GM18870 (cell line): ENCODE data around the gene TBXT.
A peak's percentile ranks its signal among the peaks of the same experiment; 100 is the strongest.
"Not testable (repeated sequence)": the region's sequence is repeated elsewhere in the genome, so short reads cannot be mapped to it uniquely, and the experiment has no call there.

Experiments used
- ATAC-seq: cut with Tn5 transposase; IDR thresholded peaks from one replicate; pipeline ENCODE4 v1.9.1; 2021; ENCODE audit warnings: moderate library complexity; ENCODE audit not compliant: unreplicated experiment

The TBXT gene, protein sequence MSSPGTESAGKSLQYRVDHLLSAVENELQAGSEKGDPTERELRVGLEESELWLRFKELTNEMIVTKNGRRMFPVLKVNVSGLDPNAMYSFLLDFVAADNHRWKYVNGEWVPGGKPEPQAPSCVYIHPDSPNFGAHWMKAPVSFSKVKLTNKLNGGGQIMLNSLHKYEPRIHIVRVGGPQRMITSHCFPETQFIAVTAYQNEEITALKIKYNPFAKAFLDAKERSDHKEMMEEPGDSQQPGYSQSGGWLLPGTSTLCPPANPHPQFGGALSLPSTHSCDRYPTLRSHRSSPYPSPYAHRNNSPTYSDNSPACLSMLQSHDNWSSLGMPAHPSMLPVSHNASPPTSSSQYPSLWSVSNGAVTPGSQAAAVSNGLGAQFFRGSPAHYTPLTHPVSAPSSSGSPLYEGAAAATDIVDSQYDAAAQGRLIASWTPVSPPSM

GRCh38 chr6:166167801-166168615 lies at the start of gene TBXT:
Gene TBXT, minus strand, starts transcription at chr6:166167851. Its CDS starts 260 bp downstream, at chr6:166167591.
- ATAC-seq, result no peak

DNA sequence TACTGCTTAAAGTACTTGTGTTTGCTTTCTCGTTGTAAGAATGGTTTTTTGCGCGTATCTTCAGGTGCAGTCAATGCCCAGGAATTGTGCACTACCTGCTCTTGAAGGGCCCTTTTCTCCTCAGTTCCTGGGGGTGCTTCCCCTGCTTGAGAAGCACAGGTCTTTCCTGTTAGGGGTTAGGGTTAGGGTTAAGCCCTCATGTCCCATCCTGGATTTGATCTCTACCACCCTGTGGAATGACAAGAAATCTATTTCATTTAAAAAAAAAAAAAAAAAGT lies 39.6 kb upstream of the TBXT start:
- no peak for ATAC-seq

- no peak for ATAC-seq
These were observed 39.0 kb upstream of the TBXT start for GRCh38 chr6:166206510-166207283.

- ATAC-seq, result no peak
These were observed 38.4 kb upstream of the TBXT start for GRCh38 chr6:166206066-166206465.

DNA sequence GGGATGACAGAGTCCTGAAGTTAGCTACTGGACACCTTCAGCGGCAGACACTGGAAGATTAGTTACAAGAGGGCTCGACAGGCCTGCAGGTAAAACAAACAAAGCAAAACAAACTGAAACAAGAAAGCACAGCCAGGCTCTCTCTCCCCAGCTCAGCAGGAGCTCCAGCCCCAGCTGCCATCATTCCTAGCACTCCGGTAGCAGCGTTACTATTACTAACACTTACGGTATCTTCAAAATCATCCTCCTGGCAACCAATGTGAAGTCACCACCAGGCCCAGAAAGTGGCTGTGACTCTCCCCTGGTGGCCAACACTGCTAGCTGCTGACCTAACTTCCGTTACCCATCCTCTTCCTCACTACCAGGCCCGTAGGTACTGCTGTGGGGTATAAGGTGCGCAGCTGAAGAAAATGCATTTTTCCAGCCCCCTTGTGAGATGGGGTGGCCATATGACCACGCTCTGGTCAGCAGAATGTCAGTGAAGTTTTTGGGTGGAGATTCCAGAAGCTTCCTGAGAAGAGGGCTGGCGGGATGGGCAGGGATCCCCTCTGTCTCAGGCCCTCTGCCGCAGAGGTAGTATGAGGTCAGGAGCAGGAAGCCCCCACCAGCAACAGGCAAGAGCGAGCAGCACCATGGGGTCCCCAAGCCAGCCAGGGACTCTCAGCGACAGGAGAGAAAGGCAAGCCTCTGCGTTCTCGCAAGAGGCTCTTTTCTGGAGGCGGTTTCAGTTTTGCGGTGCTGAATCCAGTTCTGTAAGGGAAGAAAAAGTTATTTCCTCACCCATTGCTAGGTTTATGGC lies 37.4 kb upstream of the TBXT start:
- no peak for ATAC-seq

GRCh38 chr6:166203641-166204222 lies 36.1 kb upstream of the TBXT start:
- ATAC-seq, result no peak

GRCh38 chr6:166203003-166203640 lies 35.5 kb upstream of the TBXT start:
- no peak for ATAC-seq

- ATAC-seq, result peak; percentile 75
These were observed 34.7 kb upstream of the TBXT start for GRCh38 chr6:166202321-166202733.

GRCh38 chr6:166201878-166202277 lies 34.2 kb upstream of the TBXT start:
- ATAC-seq, result peak; percentile 24

GRCh38 chr6:166197361-166197760 lies 29.7 kb upstream of the TBXT start:
- no peak for ATAC-seq

GRCh38 chr6:166195860-166196238 lies 28.2 kb upstream of the TBXT start:
- no peak for ATAC-seq

GRCh38 chr6:166194914-166195859 lies 27.5 kb upstream of the TBXT start:
- no peak for ATAC-seq

DNA sequence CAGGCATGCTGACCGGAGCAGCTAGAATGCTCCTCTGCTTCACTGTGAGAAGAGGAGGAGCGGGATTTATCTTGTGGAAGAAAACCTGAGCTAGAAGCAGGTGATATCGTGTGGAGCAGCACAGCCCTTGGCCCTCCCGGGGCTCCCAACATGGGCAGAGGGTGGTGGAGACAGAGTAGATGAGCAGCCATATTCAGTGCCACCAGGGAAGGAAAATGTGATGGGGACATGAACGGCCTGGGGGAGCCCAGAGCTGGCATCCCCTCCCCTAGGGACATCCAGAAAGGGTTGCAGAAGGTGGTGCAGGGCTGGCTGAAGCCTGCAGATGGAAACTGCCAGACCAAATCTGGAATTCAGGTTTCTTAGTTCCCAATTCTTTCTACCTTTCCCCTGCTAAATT lies 24.9 kb upstream of the TBXT start:
- ATAC-seq, result no peak

- no peak for ATAC-seq
These were observed 24.5 kb upstream of the TBXT start for GRCh38 chr6:166192136-166192535.

DNA sequence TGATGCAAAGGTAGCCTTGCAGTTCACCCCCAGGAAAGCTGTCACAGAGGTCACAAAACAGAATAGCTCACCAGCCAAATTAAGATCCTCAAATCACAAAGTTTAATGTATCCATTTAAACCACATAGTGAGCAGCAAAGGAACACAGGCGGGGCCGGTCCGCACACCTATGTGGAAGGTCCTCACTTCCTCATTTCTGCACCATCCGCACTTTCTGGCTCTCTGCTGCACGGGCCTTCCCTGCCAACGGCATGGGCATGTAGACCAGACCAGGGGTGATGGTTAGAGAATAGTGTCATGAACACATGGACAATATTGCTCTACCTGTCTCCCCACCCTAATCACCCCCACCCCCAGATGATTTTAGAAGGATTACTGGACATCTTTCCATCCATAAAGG lies 12.1 kb upstream of the TBXT start:
- no peak for ATAC-seq

GRCh38 chr6:166176106-166176505 lies 8.5 kb upstream of the TBXT start:
- ATAC-seq, result no peak

DNA sequence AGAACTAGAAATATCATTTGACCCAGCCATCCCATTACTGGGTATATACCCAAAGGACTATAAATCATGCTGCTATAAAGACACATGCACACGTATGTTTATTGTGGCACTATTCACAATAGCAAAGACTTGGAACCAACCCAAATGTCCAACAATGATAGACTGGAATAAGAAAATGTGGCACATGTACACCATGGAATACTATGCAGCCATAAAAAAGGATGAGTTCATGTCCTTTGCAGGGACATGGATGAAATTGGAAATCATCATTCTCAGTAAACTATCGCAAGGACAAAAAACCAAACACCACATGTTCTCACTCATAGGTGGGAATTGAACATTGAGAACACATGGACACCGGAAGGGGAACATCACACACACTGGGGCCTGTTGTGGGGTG lies 7.4 kb upstream of the TBXT start:
- not testable (repeated sequence) for ATAC-seq

GRCh38 chr6:166174031-166174430 lies 6.4 kb upstream of the TBXT start:
- ATAC-seq, result no peak
